HCT116 (cell line): ENCODE results near the gene CETP.

Experiments
- ATF3 ChIP-seq: IDR thresholded peaks from 2 replicates; pipeline ENCODE4 v1.6.1; 2012
- CTCF ChIP-seq, 3 experiments: fragments of 200-600 bp in 1 of 3; sonication (generic) in 1 of 3; IDR thresholded peaks in 2 of 3; conservative IDR thresholded peaks in 1 of 3; 2 replicates each; pipeline ENCODE4 v1.5.1; 2012 to 2017; ENCODE audit warnings: low read depth in 2 of 3, low read length in 2 of 3, antibody characterized with exemption in 1 of 3, borderline replicate concordance in 1 of 3, control low read depth in 1 of 3, mild to moderate bottlenecking in 1 of 3, mixed read lengths in 1 of 3, mixed run types in 1 of 3, moderate library complexity in 1 of 3; ENCODE audit not compliant: insufficient read depth in 1 of 3
- ELF1 ChIP-seq: IDR thresholded peaks from 2 replicates; pipeline ENCODE4 v1.6.1; 2012; ENCODE audit warnings: low read depth, borderline replicate concordance
- EZH2 ChIP-seq: fragments of 200-600 bp; sonication (generic); IDR thresholded peaks from 2 replicates; pipeline ENCODE4 v1.6.1; 2017; ENCODE audit warnings: antibody characterized with exemption, mixed run types
- EZH2phosphoT487 ChIP-seq: fragments of 200-600 bp; IDR thresholded peaks from 2 replicates; pipeline ENCODE4 v1.6.1; 2018; ENCODE audit warnings: antibody characterized with exemption, borderline replicate concordance
- POLR2A ChIP-seq: IDR thresholded peaks from 2 replicates; pipeline ENCODE4 v1.7.0; 2011; ENCODE audit warnings: borderline replicate concordance; ENCODE audit not compliant: insufficient read depth, insufficient read length; ENCODE audit errors: extremely low read depth
- REST ChIP-seq: IDR thresholded peaks from 2 replicates; pipeline ENCODE4 v1.6.1; 2012; ENCODE audit warnings: low read depth
- SRF ChIP-seq: IDR thresholded peaks from 2 replicates; pipeline ENCODE4 v1.6.1; 2012; ENCODE audit warnings: low read depth
- YY1 ChIP-seq: IDR thresholded peaks from 2 replicates; pipeline ENCODE4 v1.6.1; 2011; ENCODE audit warnings: low read length, low read depth, moderate library complexity, mild to moderate bottlenecking; ENCODE audit not compliant: insufficient replicate concordance; ENCODE audit errors: extremely low read depth
- ZFX ChIP-seq: fragments of 450-650 bp; IDR thresholded peaks from 2 replicates; pipeline ENCODE4 v1.6.1; 2017

GRCh38 chr16:56918467-56919012 is 43.2 kb upstream of the CETP start:
- no peak for TF ChIP-seq REST
- no peak for TF ChIP-seq ATF3
- TF ChIP-seq POLR2A, result no peak
- TF ChIP-seq SRF, result no peak
- TF ChIP-seq CTCF (IDR thresholded peaks at IDR 0.05 in 2 of 3, conservative IDR thresholded peaks at IDR 0.05 in 1 of 3; ENCODE audit: borderline replicate concordance in 1 of 3, insufficient read depth in 1 of 3, low read depth in 2 of 3, low read length in 2 of 3), result no peak
- TF ChIP-seq EZH2, result no peak
- no peak for TF ChIP-seq ELF1
- TF ChIP-seq YY1, result no peak
- TF ChIP-seq EZH2phosphoT487, result no peak
- TF ChIP-seq ZFX, result no peak
